ENCODE results near the gene ERRFI1.
A peak's percentile ranks its signal among the peaks of the same experiment; 100 is the strongest.

Gene ERRFI1

GRCh38 chr1:7984811-7985210 is 41.3 kb downstream of the ERRFI1 start:
- TF ChIP-seq NFIC (IDR thresholded peaks at IDR 0.05) (no peak), TEAD4 (IDR thresholded peaks at IDR 0.05) (no peak), RAD21 (IDR thresholded peaks at IDR 0.05; ENCODE audit: low read depth) (no peak)
- TF ChIP-seq, protein P1, sequence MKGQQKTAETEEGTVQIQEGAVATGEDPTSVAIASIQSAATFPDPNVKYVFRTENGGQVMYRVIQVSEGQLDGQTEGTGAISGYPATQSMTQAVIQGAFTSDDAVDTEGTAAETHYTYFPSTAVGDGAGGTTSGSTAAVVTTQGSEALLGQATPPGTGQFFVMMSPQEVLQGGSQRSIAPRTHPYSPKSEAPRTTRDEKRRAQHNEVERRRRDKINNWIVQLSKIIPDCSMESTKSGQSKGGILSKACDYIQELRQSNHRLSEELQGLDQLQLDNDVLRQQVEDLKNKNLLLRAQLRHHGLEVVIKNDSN (IDR thresholded peaks at IDR 0.05): no peak

- TF ChIP-seq YY1 (IDR thresholded peaks at IDR 0.05; ENCODE audit: low read depth) (no peak), REST (IDR thresholded peaks at IDR 0.05; ENCODE audit: low read depth) (no peak), MAX (IDR thresholded peaks at IDR 0.05) (no peak), CREB1 (IDR thresholded peaks at IDR 0.05; ENCODE audit: low read depth) (no peak), CEBPB (IDR thresholded peaks at IDR 0.05) (no peak), EP300 (IDR thresholded peaks at IDR 0.05; ENCODE audit: borderline replicate concordance) (no peak)
- TF ChIP-seq, protein P1 (IDR thresholded peaks at IDR 0.05): no peak
Observed at GRCh38 chr1:7983086-7983778, 42.9 kb downstream of the ERRFI1 start.

DNA sequence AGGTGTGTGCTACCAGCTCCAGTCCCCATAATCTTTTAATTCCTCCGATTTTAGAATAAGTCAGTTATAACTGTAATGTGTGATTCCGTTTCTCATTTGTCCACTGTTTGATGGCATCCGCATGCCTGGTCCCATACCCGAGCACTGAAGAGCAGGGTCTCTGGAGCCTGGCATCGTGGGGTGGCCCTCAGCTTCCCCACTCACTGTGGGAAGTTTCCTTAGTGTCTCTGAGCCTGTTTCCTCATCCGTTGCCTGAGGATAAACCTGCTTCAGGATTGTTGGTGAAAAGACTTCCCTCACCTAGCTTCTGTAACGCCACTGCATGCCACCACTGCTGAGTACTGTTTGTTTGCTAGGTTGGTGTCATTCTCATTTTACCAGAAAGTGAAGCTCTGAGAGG is 45.1 kb downstream of the ERRFI1 start:
- TF ChIP-seq TEAD4 (IDR thresholded peaks at IDR 0.05): no peak

DNA sequence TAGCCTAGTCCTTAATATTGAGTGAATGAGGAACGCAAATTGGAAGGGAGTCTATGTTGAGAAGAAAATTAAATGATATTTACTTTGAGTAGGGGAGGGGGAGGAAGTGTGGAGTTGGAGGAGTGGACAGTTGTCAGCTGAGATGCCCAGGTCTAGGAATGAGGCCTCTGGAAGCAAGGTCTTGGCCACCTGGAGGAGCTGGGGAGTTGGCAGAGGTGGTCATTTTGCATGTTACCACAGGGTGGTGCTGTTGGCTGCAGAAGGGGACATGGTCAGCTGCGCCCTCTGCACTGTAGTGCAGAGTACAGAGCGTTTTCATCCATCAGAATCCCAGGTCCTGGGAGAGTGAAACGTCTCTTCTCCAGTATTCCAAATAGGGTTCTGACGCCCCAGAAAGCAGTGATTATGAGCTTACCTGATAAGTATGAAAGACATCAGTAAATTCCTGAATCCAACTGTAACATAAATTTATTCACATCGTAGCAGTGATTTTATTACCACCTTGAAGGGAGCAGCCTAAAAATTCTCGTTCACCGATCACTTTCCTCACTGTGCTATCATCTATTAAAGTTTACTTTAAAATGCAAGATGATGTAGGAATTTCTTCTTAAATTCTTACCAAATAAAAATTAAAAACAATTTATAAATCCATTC is 50.8 kb downstream of the ERRFI1 start:
- peak; percentile 69 for TF ChIP-seq RAD21 (IDR thresholded peaks at IDR 0.05; ENCODE audit: low read depth)
- 0 out of 2 replicates have a peak, but pooled peaks have one; percentile 28 for TF ChIP-seq YY1 (IDR thresholded peaks at IDR 0.05; ENCODE audit: low read depth)
- TF ChIP-seq EP300 (IDR thresholded peaks at IDR 0.05; ENCODE audit: borderline replicate concordance): no peak
- TF ChIP-seq FOXM1 (IDR thresholded peaks at IDR 0.05; ENCODE audit: borderline replicate concordance, low read depth): no peak

DNA sequence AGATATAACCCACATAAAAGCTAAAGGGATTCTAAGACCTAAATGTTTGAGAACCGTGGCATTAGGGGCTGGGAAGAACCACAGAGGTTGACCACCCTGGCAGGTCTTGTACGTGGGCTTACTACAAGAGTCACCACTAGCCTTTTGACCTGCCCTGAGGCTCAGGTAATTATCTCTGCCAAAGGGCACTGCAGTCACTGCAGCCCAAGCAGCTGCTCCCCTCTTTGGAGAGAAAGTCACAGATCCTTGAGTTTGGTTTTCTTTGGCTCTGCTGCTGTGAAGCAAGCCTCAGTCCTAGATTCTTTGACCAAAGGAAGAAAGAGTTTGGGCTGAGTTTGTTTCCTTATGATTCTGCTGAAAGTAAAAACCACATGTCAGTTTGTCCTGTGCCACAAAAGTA is 53.0 kb downstream of the ERRFI1 start:
- no peak for TF ChIP-seq NFIC (IDR thresholded peaks at IDR 0.05)
- no peak for TF ChIP-seq TAF1 (IDR thresholded peaks at IDR 0.05; ENCODE audit: low read depth)

- no peak for TF ChIP-seq EGR1 (IDR thresholded peaks at IDR 0.05)
- TF ChIP-seq FOXM1 (IDR thresholded peaks at IDR 0.05; ENCODE audit: borderline replicate concordance, low read depth): no peak
Observed at GRCh38 chr1:7972285-7972684, 53.8 kb downstream of the ERRFI1 start.

GRCh38 chr1:7971024-7971423 is 55.1 kb downstream of the ERRFI1 start:
- TF ChIP-seq EGR1 (IDR thresholded peaks at IDR 0.05): no peak
- no peak for TF ChIP-seq REST (IDR thresholded peaks at IDR 0.05; ENCODE audit: low read depth)
- TF ChIP-seq EP300 (IDR thresholded peaks at IDR 0.05; ENCODE audit: borderline replicate concordance): no peak
- no peak for TF ChIP-seq RAD21 (IDR thresholded peaks at IDR 0.05; ENCODE audit: low read depth)
- no peak for TF ChIP-seq CREB1 (IDR thresholded peaks at IDR 0.05; ENCODE audit: low read depth)
- TF ChIP-seq TEAD4 (IDR thresholded peaks at IDR 0.05): no peak

GRCh38 chr1:7970246-7970645 is 55.9 kb downstream of the ERRFI1 start:
- TF ChIP-seq MAX (IDR thresholded peaks at IDR 0.05): no peak
- no peak for TF ChIP-seq YY1 (IDR thresholded peaks at IDR 0.05; ENCODE audit: low read depth)
- TF ChIP-seq NFIC (IDR thresholded peaks at IDR 0.05): no peak
- no peak for TF ChIP-seq CREB1 (IDR thresholded peaks at IDR 0.05; ENCODE audit: low read depth)
- no peak for TF ChIP-seq EP300 (IDR thresholded peaks at IDR 0.05; ENCODE audit: borderline replicate concordance)
- no peak for TF ChIP-seq RAD21 (IDR thresholded peaks at IDR 0.05; ENCODE audit: low read depth)
- no peak for TF ChIP-seq TAF1 (IDR thresholded peaks at IDR 0.05; ENCODE audit: low read depth)
- no peak for TF ChIP-seq ZBTB7A (IDR thresholded peaks at IDR 0.05; ENCODE audit: low read depth)

Data from Ishikawa (cell line).